CD4-positive, alpha-beta memory T cell (primary cell): ENCODE results near the gene OPCML. TPM values are rescaled to one million over a fixed set of nuclear protein-coding genes. Genes with fewer than 3 reads are reported as not detected.

Source experiments
- CTCF ChIA-PET: fragments of 350-600 bp; sonication (Branson Sonifier 250); formaldehyde crosslinking; loops from one replicate; lab custom pipeline; 2021; ENCODE audit warnings: inconsistent platforms; ENCODE audit not compliant: partially characterized antibody; lab: Charles Lee
- POLR2A ChIA-PET: fragments of 350-600 bp; sonication (Branson Sonifier 250); formaldehyde crosslinking; loops from one replicate; lab custom pipeline; 2021; ENCODE audit not compliant: partially characterized antibody; lab: Charles Lee
- DNase-seq, 5 donors: peaks; one replicate each; pipeline versions ENCODE4 v3.0.0 to v3.0.0-alpha.2; 2020 to 2022; ENCODE audit warnings: mixed read lengths in 1 of 5
- H3K27ac ChIP-seq: one replicate; pipeline ENCODE4 v1.7.0; 2013; ENCODE audit warnings: low read depth, low read length
- H3K27me3 ChIP-seq: 2 replicates; pipeline ENCODE4 v1.7.0; 2013; ENCODE audit warnings: mild to moderate bottlenecking, low read length, moderate library complexity; ENCODE audit not compliant: insufficient read depth
- H3K36me3 ChIP-seq: 2 replicates; pipeline ENCODE4 v1.7.0; 2013; ENCODE audit warnings: mild to moderate bottlenecking, low read length, moderate library complexity; ENCODE audit not compliant: insufficient read depth
- H3K4me1 ChIP-seq: 2 replicates; pipeline ENCODE4 v1.7.0; 2013; ENCODE audit warnings: mild to moderate bottlenecking, low read length, moderate library complexity; ENCODE audit not compliant: insufficient read depth
- H3K4me3 ChIP-seq, 2 donors: one replicate each; pipeline ENCODE4 v1.7.0; 2013; ENCODE audit warnings: low read length in 2 of 2, mild to moderate bottlenecking in 1 of 2
- H3K9me3 ChIP-seq, 2 donors: one replicate each; pipeline ENCODE4 v1.7.0; 2013; ENCODE audit warnings: low read length in 2 of 2, control low read depth in 1 of 2; ENCODE audit not compliant: control insufficient read depth in 1 of 2
- H3K27ac Mint-ChIP-seq, 7 donors: one replicate each; pipeline ENCODE4 v1.8.0; 2020 to 2021; ENCODE audit warnings: mixed read lengths in 7 of 7, mild to moderate bottlenecking in 6 of 7, inconsistent platforms in 3 of 7, moderate library complexity in 3 of 7
- H3K27me3 Mint-ChIP-seq, 2 donors: one replicate each; pipeline ENCODE4 v1.8.0; 2020 to 2021; ENCODE audit warnings: mixed read lengths in 2 of 2
- H3K36me3 Mint-ChIP-seq, 2 donors: one replicate each; pipeline ENCODE4 v1.8.0; 2020 to 2021; ENCODE audit warnings: mixed read lengths in 2 of 2, inconsistent platforms in 1 of 2, mild to moderate bottlenecking in 1 of 2
- H3K4me1 Mint-ChIP-seq, 4 donors: one replicate each; pipeline ENCODE4 v1.8.0; 2020 to 2021; ENCODE audit warnings: mixed read lengths in 4 of 4, mild to moderate bottlenecking in 1 of 4
- H3K4me3 Mint-ChIP-seq, 8 donors: one replicate each; pipeline ENCODE4 v1.8.0; 2020 to 2021; ENCODE audit warnings: mixed read lengths in 8 of 8, mild to moderate bottlenecking in 7 of 8, moderate library complexity in 6 of 8, inconsistent platforms in 3 of 8
- H3K9me3 Mint-ChIP-seq, 8 donors: one replicate each; pipeline ENCODE4 v1.8.0; 2020 to 2021; ENCODE audit warnings: mixed read lengths in 8 of 8, mild to moderate bottlenecking in 5 of 8, inconsistent platforms in 3 of 8, moderate library complexity in 1 of 8
- intact Hi-C: fragments of 100-400 bp; cut with micrococcal nuclease; formaldehyde crosslinking; loops from one replicate; pipeline ENCODE4 v1.15.1; 2023
- polyA plus RNA-seq, 2 donors: library from polyadenylated mRNA; unstranded; fragments of 300-500 nt; fragmentation: Illumina TruSeq; gene quantifications; one replicate each; pipeline ENCODE4 v1.2.3, GENCODE V29; 2021
- total RNA-seq, 2 experiments: library from RNA; stranded (reverse); gene quantifications; one replicate each; pipeline ENCODE4 v1.2.3, GENCODE V29; 2021

Gene OPCML
- total and polyA plus RNA-seq, 4 experiments from 2014 or later = not detected

GRCh38 chr11:132421555-132421954, 1110.7 kb downstream of the OPCML start:
- Mint-ChIP-seq H3K27me3 (peaks cover 0 to 3% of the 10 kb centered on the region in 2 donors), H3K27ac (no peak overlapping the region), H3K9me3 (peaks cover 0 to 5% (median 2%) of the 10 kb centered on the region in 8 donors), H3K4me3 (no peak overlapping the region), H3K36me3 (no peaks in the 10 kb centered on the region), H3K4me1 (no peaks in the 10 kb centered on the region)
- no peak for DNase-seq
- ChIA-PET POLR2A (no interaction called here), CTCF (interaction anchor here (1.0 kb wide), 1 partner anchor 8 kb away, joined by 4 read pairs; no protein-coding TSS in a partner anchor)
- no peak overlapping the region for H3K27ac ChIP-seq
- no peaks in the 10 kb centered on the region for H3K9me3 ChIP-seq
- no peaks in the 10 kb centered on the region for H3K4me1 ChIP-seq
- H3K36me3 ChIP-seq = no peaks in the 10 kb centered on the region
- no peak overlapping the region for H3K4me3 ChIP-seq
- intact Hi-C loops = no loop called here
- no peaks in the 10 kb centered on the region for H3K27me3 ChIP-seq

DNA sequence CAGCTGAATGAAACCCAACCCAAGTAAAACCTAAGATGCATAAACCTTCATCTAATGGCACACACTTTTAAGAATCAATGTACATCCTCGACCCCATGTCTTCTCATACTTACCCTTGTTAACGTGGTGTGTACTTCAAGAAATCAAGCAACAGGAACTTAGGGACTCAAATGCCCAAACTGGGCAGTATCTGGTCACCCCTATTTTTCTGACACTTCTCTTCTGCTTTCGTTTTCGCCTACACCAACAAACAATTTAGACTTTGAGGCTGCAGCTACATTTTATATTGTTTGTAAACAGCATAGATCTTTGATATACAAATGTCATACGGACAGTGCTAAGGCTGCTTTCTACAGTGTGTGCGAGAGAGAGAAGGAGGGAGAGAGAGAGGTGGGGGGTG, 1117.8 kb downstream of the OPCML start:
- ChIA-PET POLR2A (no interaction called here), CTCF (no interaction called here)

GRCh38 chr11:132410383-132410782, 1121.9 kb downstream of the OPCML start:
- Histone ChIP-seq H3K9me3 (no peaks in the 10 kb centered on the region), H3K4me3 (no peak overlapping the region), H3K4me1 (no peaks in the 10 kb centered on the region), H3K27me3 (no peaks in the 10 kb centered on the region), H3K36me3 (no peaks in the 10 kb centered on the region), H3K27ac (no peak overlapping the region)
- H3K27me3 Mint-ChIP-seq = peaks cover 0 to 5% of the 10 kb centered on the region in 2 donors
- intact Hi-C loops = no loop called here
- POLR2A ChIA-PET = no interaction called here
- no peaks in the 10 kb centered on the region for H3K4me1 Mint-ChIP-seq
- H3K36me3 Mint-ChIP-seq = no peaks in the 10 kb centered on the region
- no peak overlapping the region for H3K4me3 Mint-ChIP-seq
- CTCF ChIA-PET = no interaction called here
- peaks cover 0 to 4% (median under 1%) of the 10 kb centered on the region in 8 donors for H3K9me3 Mint-ChIP-seq
- DNase-seq = no peak
- no peak overlapping the region for H3K27ac Mint-ChIP-seq

More for the DNA sequence above, 1117.8 kb downstream of the OPCML start:
- no peaks in the 10 kb centered on the region for H3K9me3 ChIP-seq
- Mint-ChIP-seq H3K4me3 (no peak overlapping the region), H3K36me3 (no peaks in the 10 kb centered on the region), H3K9me3 (peaks cover 0 to 10% (median 0%) of the 10 kb centered on the region in 8 donors), H3K27ac (no peak overlapping the region), H3K4me1 (no peaks in the 10 kb centered on the region), H3K27me3 (peaks cover 0 to 5% of the 10 kb centered on the region in 2 donors)
- H3K4me1 ChIP-seq = no peaks in the 10 kb centered on the region
- no peaks in the 10 kb centered on the region for H3K27me3 ChIP-seq
- intact Hi-C loops = no loop called here
- H3K4me3 ChIP-seq = no peak overlapping the region
- no peaks in the 10 kb centered on the region for H3K36me3 ChIP-seq
- DNase-seq = no peak
- H3K27ac ChIP-seq = no peak overlapping the region

- POLR2A ChIA-PET = no interaction called here
- no peaks in the 10 kb centered on the region for H3K27me3 ChIP-seq
- no peaks in the 10 kb centered on the region for H3K9me3 ChIP-seq
- H3K36me3 Mint-ChIP-seq = no peaks in the 10 kb centered on the region
- CTCF ChIA-PET = no interaction called here
- H3K27ac Mint-ChIP-seq = no peak overlapping the region
- H3K36me3 ChIP-seq = no peaks in the 10 kb centered on the region
- no peak for DNase-seq
- H3K4me3 ChIP-seq = no peak overlapping the region
- no peak overlapping the region for H3K4me3 Mint-ChIP-seq
- intact Hi-C loops = no loop called here
- peaks cover 0 to 4% (median 2%) of the 10 kb centered on the region in 8 donors for H3K9me3 Mint-ChIP-seq
- H3K27me3 Mint-ChIP-seq = peaks cover 0 to 5% of the 10 kb centered on the region in 2 donors
- H3K4me1 ChIP-seq = no peaks in the 10 kb centered on the region
- no peak overlapping the region for H3K27ac ChIP-seq
- H3K4me1 Mint-ChIP-seq = no peaks in the 10 kb centered on the region
These were observed 1122.5 kb downstream of the OPCML start for GRCh38 chr11:132409573-132410355.

GRCh38 chr11:132408877-132409276, 1123.4 kb downstream of the OPCML start:
- CTCF ChIA-PET = no interaction called here
- Mint-ChIP-seq H3K4me1 (no peaks in the 10 kb centered on the region), H3K27me3 (peaks cover 0 to 5% of the 10 kb centered on the region in 2 donors), H3K4me3 (no peak overlapping the region), H3K27ac (no peak overlapping the region), H3K9me3 (peaks cover 0 to 4% (median 2%) of the 10 kb centered on the region in 8 donors), H3K36me3 (no peaks in the 10 kb centered on the region)
- no peak overlapping the region for H3K4me3 ChIP-seq
- no peaks in the 10 kb centered on the region for H3K4me1 ChIP-seq
- no peak for DNase-seq
- H3K27ac ChIP-seq = no peak overlapping the region
- POLR2A ChIA-PET = no interaction called here
- H3K36me3 ChIP-seq = no peaks in the 10 kb centered on the region
- no peaks in the 10 kb centered on the region for H3K9me3 ChIP-seq
- intact Hi-C loops = no loop called here
- no peaks in the 10 kb centered on the region for H3K27me3 ChIP-seq

DNA sequence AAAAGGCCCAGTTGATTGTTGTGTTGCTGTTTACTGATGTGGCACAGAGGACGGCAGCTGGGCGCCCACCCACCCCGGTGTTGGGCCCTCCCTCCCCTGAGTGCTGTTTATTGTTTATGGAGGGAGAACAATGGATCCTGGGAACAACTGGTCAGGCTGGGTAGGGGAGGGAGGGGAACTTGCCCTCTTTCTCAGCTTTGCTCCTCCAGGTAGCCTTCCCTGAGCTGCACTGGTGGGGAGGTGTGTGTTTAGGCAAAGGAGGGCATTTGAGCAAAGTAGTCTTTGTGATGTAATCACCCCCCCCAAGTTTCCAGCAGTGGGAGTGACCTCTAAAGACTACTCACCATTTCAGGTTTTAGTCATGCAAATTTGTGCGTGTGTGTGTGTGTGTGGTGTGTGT, 1126.6 kb downstream of the OPCML start:
- Histone ChIP-seq H3K4me1 (no peaks in the 10 kb centered on the region), H3K27ac (no peak overlapping the region), H3K27me3 (no peaks in the 10 kb centered on the region), H3K4me3 (no peak overlapping the region), H3K36me3 (no peaks in the 10 kb centered on the region), H3K9me3 (no peaks in the 10 kb centered on the region)
- peaks cover 0 to 5% (median 2%) of the 10 kb centered on the region in 8 donors for H3K9me3 Mint-ChIP-seq
- ChIA-PET POLR2A (no interaction called here), CTCF (no interaction called here)
- intact Hi-C loops = no loop called here
- H3K4me1 Mint-ChIP-seq = no peaks in the 10 kb centered on the region
- no peak overlapping the region for H3K4me3 Mint-ChIP-seq
- no peak overlapping the region for H3K27ac Mint-ChIP-seq
- DNase-seq = no peak
- peaks cover 0 to 5% of the 10 kb centered on the region in 2 donors for H3K27me3 Mint-ChIP-seq
- H3K36me3 Mint-ChIP-seq = no peaks in the 10 kb centered on the region

- no peaks in the 10 kb centered on the region for H3K36me3 ChIP-seq
These were observed 1130.1 kb downstream of the OPCML start for GRCh38 chr11:132402071-132402684.

More at GRCh38 chr11:132402071-132402684, 1130.1 kb downstream of the OPCML start:
- no peaks in the 10 kb centered on the region for H3K27me3 ChIP-seq
- H3K4me1 Mint-ChIP-seq = no peaks in the 10 kb centered on the region
- no peaks in the 10 kb centered on the region for H3K36me3 Mint-ChIP-seq
- no peak for DNase-seq
- no peaks in the 10 kb centered on the region for H3K4me1 ChIP-seq
- H3K4me3 Mint-ChIP-seq = no peak overlapping the region
- H3K9me3 Mint-ChIP-seq = peaks cover 0 to 12% (median 3%) of the 10 kb centered on the region in 8 donors
- intact Hi-C loops = no loop called here
- H3K4me3 ChIP-seq = no peak overlapping the region
- no peak overlapping the region for H3K27ac Mint-ChIP-seq
- peaks cover 0 to 5% of the 10 kb centered on the region in 2 donors for H3K27me3 Mint-ChIP-seq
- CTCF ChIA-PET = no interaction called here
- H3K27ac ChIP-seq = no peak overlapping the region
- POLR2A ChIA-PET = no interaction called here
- no peaks in the 10 kb centered on the region for H3K9me3 ChIP-seq
